ENCODE data around the gene OR52K2. TPM values are rescaled to one million over a fixed set of nuclear protein-coding genes. Genes with fewer than 3 reads are reported as not detected.

OR52K2 gene
- total RNA-seq, 1 donor from 2014 or later, result not detected

Other genes starting within 250 kb of the OR52K2 start
- not detected in 2 replicates for gene OR52B4, start 80.9 kb upstream of the OR52K2 start, total RNA-seq
- gene TRIM21, start 55.6 kb upstream of the OR52K2 start, total RNA-seq, result 19.3 and 20.9 TPM in 2 replicates
- gene OR52K1, start 33.4 kb downstream of the OR52K2 start, total RNA-seq, result not detected in 2 replicates
- gene OR52M1, start 95.9 kb downstream of the OR52K2 start, total RNA-seq, result not detected in 2 replicates
- gene OR52I2, start 132.4 kb downstream of the OR52K2 start, total RNA-seq, result not detected in 2 replicates
- not detected in 2 replicates for gene OR52I1, start 144.7 kb downstream of the OR52K2 start, total RNA-seq
- 10.7 and 13.8 TPM in 2 replicates for gene TRIM68, start 158.9 kb downstream of the OR52K2 start, total RNA-seq
- gene OR51D1, start 188.2 kb downstream of the OR52K2 start, total RNA-seq, result not detected in 2 replicates
- 0.81 and 1.1 TPM in 2 replicates for gene OR51E1, start 194.7 kb downstream of the OR52K2 start, total RNA-seq
- gene OR51E2, start 248.6 kb downstream of the OR52K2 start, total RNA-seq, result 0.40 and 0.76 TPM in 2 replicates